Stimulated activated CD8-positive, alpha-beta memory T cell treated with anti-CD3 and anti-CD28 coated beads, Interleukin-15, amount 100 ng/mL, for 24 hours (primary cell): ENCODE measurements around the gene CMYA5.
"Not testable (repeated sequence)": the region's sequence is repeated elsewhere in the genome, so short reads cannot be mapped to it uniquely, and the experiment has no call there.

Experiments
- DNase-seq: peaks from one replicate; pipeline ENCODE4 v3.0.0-alpha.2; 2020; ENCODE audit warnings: low read depth

CMYA5 gene

GRCh38 chr5:79689541-79690466 is at the start of gene CMYA5:
CMYA5 (plus strand) TSS chr5:79689836; CDS start chr5:79689908, 72 bp downstream.
- no peak for DNase-seq

GRCh38 chr5:79640571-79641055 is 49.0 kb upstream of the CMYA5 start:
- no peak for DNase-seq

GRCh38 chr5:79641414-79641813 is 48.2 kb upstream of the CMYA5 start:
- no peak for DNase-seq

GRCh38 chr5:79642210-79642609 is 47.4 kb upstream of the CMYA5 start:
- DNase-seq, result no peak

- DNase-seq, result no peak
These were observed 35.8 kb upstream of the CMYA5 start for GRCh38 chr5:79653843-79654242.

GRCh38 chr5:79663212-79663611 is 26.4 kb upstream of the CMYA5 start:
- DNase-seq, result no peak

GRCh38 chr5:79666758-79667157 is 22.9 kb upstream of the CMYA5 start:
- DNase-seq, result no peak

GRCh38 chr5:79672392-79672791 is 17.2 kb upstream of the CMYA5 start:
- DNase-seq, result no peak

- DNase-seq, result not testable (repeated sequence)
These were observed 13.3 kb upstream of the CMYA5 start for GRCh38 chr5:79676354-79676753.

- not testable (repeated sequence) for DNase-seq
These were observed 7.5 kb upstream of the CMYA5 start for GRCh38 chr5:79682102-79682501.

- DNase-seq, result no peak
These were observed 4.9 kb upstream of the CMYA5 start for GRCh38 chr5:79684782-79685181.

- DNase-seq, result no peak
These were observed 4.0 kb upstream of the CMYA5 start for GRCh38 chr5:79685627-79686026.

GRCh38 chr5:79686799-79687198 is 2.8 kb upstream of the CMYA5 start:
- no peak for DNase-seq

- no peak for DNase-seq
These were observed 1.7 kb upstream of the CMYA5 start for GRCh38 chr5:79687889-79688288.

GRCh38 chr5:79691007-79691406 is 1.4 kb downstream of the CMYA5 start:
- DNase-seq, result no peak

GRCh38 chr5:79692596-79692995 is 3.0 kb downstream of the CMYA5 start:
- DNase-seq, result no peak

GRCh38 chr5:79694183-79694582 is 4.5 kb downstream of the CMYA5 start:
- no peak for DNase-seq

- no peak for DNase-seq
These were observed 5.0 kb downstream of the CMYA5 start for GRCh38 chr5:79694652-79695051.

GRCh38 chr5:79695526-79695925 is 5.9 kb downstream of the CMYA5 start:
- DNase-seq, result no peak

- DNase-seq, result no peak
These were observed 7.9 kb downstream of the CMYA5 start for GRCh38 chr5:79697222-79698170.

GRCh38 chr5:79699763-79700400 is 10.2 kb downstream of the CMYA5 start:
- DNase-seq, result no peak
